ELR (cell line): ENCODE measurements around the gene MICOS13.

Experiments used
- DNase-seq: peaks from one replicate; pipeline ENCODE4 v3.0.0-alpha.2; 2015; ENCODE audit warnings: low read depth

Gene MICOS13

GRCh38 chr19:5628461-5628860 lies 51.9 kb downstream of the MICOS13 start:
- no peak for DNase-seq
